NB4 (cell line): Measurements from ENCODE around the gene RNF225.

ENCODE experiments used
- DNase-seq: peaks from one replicate; pipeline ENCODE4 v3.0.0; 2010; ENCODE audit warnings: low read depth
- H3K4me3 ChIP-seq: one replicate; pipeline ENCODE4 v1.5.1; 2011; ENCODE audit warnings: mild to moderate bottlenecking, low read depth, low read length, moderate library complexity
- CTCF ChIP-seq: IDR thresholded peaks from one replicate; pipeline ENCODE4 v1.5.1; 2012; ENCODE audit warnings: low read depth, low read length
- MAX ChIP-seq: IDR thresholded peaks from 2 replicates; pipeline ENCODE4 v1.6.1; 2011; ENCODE audit warnings: low read depth, low read length
- MYC ChIP-seq: IDR thresholded peaks from 2 replicates; pipeline ENCODE4 v1.6.1; 2011; ENCODE audit warnings: low read depth, low read length
- POLR2A ChIP-seq: IDR thresholded peaks from 2 replicates; pipeline ENCODE4 v1.6.1; 2011; ENCODE audit warnings: mild to moderate bottlenecking; ENCODE audit not compliant: insufficient read length; ENCODE audit errors: extremely low read depth

The RNF225 gene

GRCh38 chr19:58386576-58387337, 8.7 kb upstream of the RNF225 start, which contains the start of gene RPS5:
TSS of gene RPS5 (plus strand) at chr19:58387269. CDS start at chr19:58388138, 869 bp downstream.
- DNase-seq: peak; percentile 99
- H3K4me3 ChIP-seq: peak within 1 kb of the TSS; percentile 99
- peak; percentile 89 for TF ChIP-seq POLR2A
- TF ChIP-seq CTCF: no peak
- TF ChIP-seq MAX: peak; percentile 91
- TF ChIP-seq MYC: peak; percentile 94

GRCh38 chr19:58387338-58388174, 7.9 kb upstream of the RNF225 start:
- no peak for DNase-seq
- no peak for TF ChIP-seq POLR2A
- no peak for TF ChIP-seq CTCF
- no peak for TF ChIP-seq MAX
- TF ChIP-seq MYC: 0 out of 2 replicates have a peak, but pooled peaks have one; percentile 12
- peak overlapping the region; percentile 99 for H3K4me3 ChIP-seq

- peak overlapping the region; percentile 99 for H3K4me3 ChIP-seq
- no peak for DNase-seq
- TF ChIP-seq CTCF: no peak
- no peak for TF ChIP-seq POLR2A
- no peak for TF ChIP-seq MYC
- TF ChIP-seq MAX: no peak
Observed at GRCh38 chr19:58388175-58388526, 7.3 kb upstream of the RNF225 start.

- DNase-seq: no peak
- TF ChIP-seq MYC (no peak), MAX (no peak), CTCF (no peak), POLR2A (no peak)
- no peak overlapping the region for H3K4me3 ChIP-seq
Observed at GRCh38 chr19:58392945-58393724, 2.3 kb upstream of the RNF225 start.

- DNase-seq: no peak
- TF ChIP-seq POLR2A (no peak), CTCF (no peak), MAX (no peak), MYC (no peak)
- H3K4me3 ChIP-seq: no peak overlapping the region
Observed at GRCh38 chr19:58393725-58394033, 1.8 kb upstream of the RNF225 start.
